ENCODE measurements around the gene MYBPC2. TPM values are rescaled to one million over a fixed set of nuclear protein-coding genes. Genes with fewer than 3 reads are reported as not detected.

MYBPC2 gene
- total and polyA plus RNA-seq, 9 of the 15 experiments (the other 6 are each of a cell fraction or from before 2014, with no cell fraction given) = 0.01 to 0.14 (median 0.04) TPM; not detected in 6

GRCh38 chr19:50500060-50500752 lies 67.5 kb downstream of the MYBPC2 start (continued):
- no peak for TF ChIP-seq ID3 (CRISPR knock-in tag; IDR thresholded peaks at IDR 0.05)
- peak; percentile 43; the same call in 1 of the 2 replicates for TF ChIP-seq ID3 (tag; IDR thresholded peaks at IDR 0.05)
- TF ChIP-seq ZNF24 (IDR thresholded peaks at IDR 0.05) = 0 out of 2 replicates have a peak, but pooled peaks have one; percentile 16
- TF ChIP-seq MEF2A (IDR thresholded peaks at IDR 0.05; ENCODE audit: control insufficient read depth, low read depth, low read length) = peak; percentile 94
- peak; percentile 80 for TF ChIP-seq SMAD4 (CRISPR knock-in tag; conservative IDR thresholded peaks at IDR 0.05)
- TF ChIP-seq MAX (CRISPR knock-in tag; IDR thresholded peaks at IDR 0.05) = peak; percentile 65
- no peak for TF ChIP-seq IFI16 (CRISPR knock-in tag; IDR thresholded peaks at IDR 0.05)
- peak; percentile 78 for TF ChIP-seq MEF2D (tag; conservative IDR thresholded peaks at IDR 0.05; ENCODE audit: low read depth)
- TF ChIP-seq ZBTB1 (CRISPR knock-in tag; IDR thresholded peaks at IDR 0.05; ENCODE audit: borderline replicate concordance, low read depth) = 0 out of 2 replicates have a peak, but pooled peaks have one; percentile 36
- peak; percentile 96 for TF ChIP-seq TFAP4 (CRISPR knock-in tag; IDR thresholded peaks at IDR 0.05; ENCODE audit: borderline replicate concordance)
- 0 out of 2 replicates have a peak, but pooled peaks have one; percentile 31 for TF ChIP-seq RB1 (IDR thresholded peaks at IDR 0.05; ENCODE audit: low read depth)
- TF ChIP-seq, protein P1, sequence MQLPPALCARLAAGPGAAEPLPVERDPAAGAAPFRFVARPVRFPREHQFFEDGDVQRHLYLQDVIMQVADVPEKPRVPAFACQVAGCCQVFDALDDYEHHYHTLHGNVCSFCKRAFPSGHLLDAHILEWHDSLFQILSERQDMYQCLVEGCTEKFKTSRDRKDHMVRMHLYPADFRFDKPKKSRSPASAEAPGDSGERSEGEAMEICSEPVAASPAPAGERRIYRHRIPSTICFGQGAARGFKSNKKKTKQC (CRISPR knock-in tag; IDR thresholded peaks at IDR 0.05) = no peak
- 0 out of 2 replicates have a peak, but pooled peaks have one; percentile 16 for TF ChIP-seq BCOR (IDR thresholded peaks at IDR 0.05)
- TF ChIP-seq ESRRA (IDR thresholded peaks at IDR 0.05; ENCODE audit: borderline replicate concordance, low read depth) = peak; percentile 33; the same call in 1 of the 2 replicates
- TF ChIP-seq CTBP1 (IDR thresholded peaks at IDR 0.05; ENCODE audit: borderline replicate concordance) = peak; percentile 64; the same call in 1 of the 2 replicates
- peak; percentile 58 to 65 for TF ChIP-seq NRF1 (conservative IDR thresholded peaks at IDR 0.05 in 1 of 2, IDR thresholded peaks at IDR 0.05 in 1 of 2)
- TF ChIP-seq HES1 (IDR thresholded peaks at IDR 0.05; ENCODE audit: low read depth) = peak; percentile 19; the same call in 1 of the 2 replicates
- TF ChIP-seq PHF21A (IDR thresholded peaks at IDR 0.05; ENCODE audit: borderline replicate concordance, low read depth) = peak; percentile 92
- no peak for TF ChIP-seq ZC3H8 (IDR thresholded peaks at IDR 0.05)
- peak; percentile 31; the same call in 1 of the 2 replicates for TF ChIP-seq JUND (IDR thresholded peaks at IDR 0.05; ENCODE audit: borderline replicate concordance, low read depth, low read length)
- TF ChIP-seq JUND (tag; IDR thresholded peaks at IDR 0.05; ENCODE audit: borderline replicate concordance, low read depth, low read length) = peak; percentile 22; the same call in 1 of the 3 replicates
- TF ChIP-seq FOXA3 (CRISPR knock-in tag; conservative IDR thresholded peaks at IDR 0.05 in 1 of 2, IDR thresholded peaks at IDR 0.05 in 1 of 2) = no peak
- TF ChIP-seq ZNF23 (CRISPR knock-in tag; IDR thresholded peaks at IDR 0.05) = no peak
- TF ChIP-seq ZEB2 (IDR thresholded peaks at IDR 0.05) = no peak

Measured in K562 (cell line).